A673 (cell line): ENCODE data around the gene B9D1.

ENCODE experiments used
- CTCF ChIP-seq: fragments of 300-800, 200-600 bp; sonication (generic); conservative IDR thresholded peaks from 2 replicates; pipeline ENCODE4 v1.5.1; 2017; ENCODE audit warnings: low read depth, mild to moderate bottlenecking, antibody characterized with exemption, low read length, moderate library complexity, mixed read lengths
- EZH2 ChIP-seq: fragments of 200-600 bp; sonication (generic); IDR thresholded peaks from 2 replicates; pipeline ENCODE4 v1.6.1; 2017; ENCODE audit warnings: borderline replicate concordance, low read depth, mild to moderate bottlenecking, mixed read lengths, antibody characterized with exemption, low read length; ENCODE audit not compliant: poor library complexity, severe bottlenecking

DNA sequence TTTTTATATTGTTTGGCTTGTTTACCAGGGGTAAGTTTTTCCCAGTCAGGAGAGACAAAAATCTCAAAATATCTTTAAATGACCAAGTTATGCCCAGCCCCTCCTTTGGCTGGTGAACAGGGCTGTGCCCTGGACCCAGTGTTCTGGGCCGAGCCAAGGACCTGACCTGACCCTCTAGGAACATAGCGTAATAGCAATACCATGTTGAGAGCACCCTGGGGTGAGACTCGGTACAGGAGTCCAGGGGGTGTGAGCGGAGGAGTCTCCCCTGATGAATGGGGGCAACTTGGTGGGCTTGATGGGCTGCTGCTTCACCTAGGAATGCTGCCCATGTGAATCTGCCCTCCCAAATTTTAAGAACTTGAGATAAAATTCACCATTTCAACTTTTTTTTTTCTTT is 47.4 kb downstream of the B9D1 start:
- no peak for TF ChIP-seq CTCF
- no peak for TF ChIP-seq EZH2
